Mesenchymal stem cell (in vitro differentiated cells and primary cell): ENCODE data around the gene OMD. TPM values are rescaled to one million over a fixed set of nuclear protein-coding genes. Genes with fewer than 3 reads are reported as not detected.

Experiments
- DNase-seq: peaks from one replicate; pipeline ENCODE4 v3.0.0-alpha.2; 2013
- H2AFZ ChIP-seq: one replicate; pipeline ENCODE4 v1.6.1; 2013; ENCODE audit warnings: low read depth, mild to moderate bottlenecking, control low read depth, inconsistent platforms, low read length, moderate library complexity
- H2AK5ac ChIP-seq: 2 replicates; pipeline ENCODE4 v1.6.1; 2013; ENCODE audit warnings: low read length, moderate library complexity, mild to moderate bottlenecking, inconsistent platforms; ENCODE audit not compliant: severe bottlenecking
- H2BK120ac ChIP-seq: one replicate; pipeline ENCODE4 v1.6.1; 2013; ENCODE audit warnings: low read depth, mild to moderate bottlenecking, inconsistent platforms, low read length, moderate library complexity
- H2BK12ac ChIP-seq, 2 experiments: one replicate each; pipeline ENCODE4 v1.6.1; 2013; ENCODE audit warnings: inconsistent platforms in 2 of 2, low read length in 2 of 2, mild to moderate bottlenecking in 2 of 2, moderate library complexity in 2 of 2, control low read depth in 1 of 2
- H2BK15ac ChIP-seq: one replicate; pipeline ENCODE4 v1.6.1; 2013; ENCODE audit warnings: mild to moderate bottlenecking, low read depth, inconsistent platforms; ENCODE audit not compliant: poor library complexity, severe bottlenecking
- H2BK5ac ChIP-seq: 2 replicates; pipeline ENCODE4 v1.6.1; 2013; ENCODE audit warnings: low read depth, mild to moderate bottlenecking, low read length, control low read depth, inconsistent platforms; ENCODE audit not compliant: poor library complexity, severe bottlenecking
- H3K14ac ChIP-seq, 2 experiments: one replicate each; pipeline ENCODE4 v1.6.1; 2013; ENCODE audit warnings: inconsistent platforms in 2 of 2, low read length in 2 of 2, control low read depth in 1 of 2, mild to moderate bottlenecking in 1 of 2, moderate library complexity in 1 of 2
- H3K18ac ChIP-seq, 2 experiments: one replicate each; pipeline ENCODE4 v1.6.1; 2013; ENCODE audit warnings: inconsistent platforms in 2 of 2, low read length in 2 of 2, control low read depth in 1 of 2, low read depth in 1 of 2, mild to moderate bottlenecking in 1 of 2
- H3K23ac ChIP-seq, 2 experiments: one replicate each; pipeline ENCODE4 v1.6.1; 2013; ENCODE audit warnings: inconsistent platforms in 2 of 2, low read length in 2 of 2, mild to moderate bottlenecking in 2 of 2, moderate library complexity in 2 of 2, control low read depth in 1 of 2
- H3K27ac ChIP-seq: 2 replicates; pipeline ENCODE4 v1.5.1; 2013; ENCODE audit warnings: mild to moderate bottlenecking, moderate library complexity, low read length, control low read depth, inconsistent platforms; ENCODE audit not compliant: poor library complexity, severe bottlenecking
- H3K27me3 ChIP-seq, 2 experiments: 2 replicates each; pipeline versions ENCODE4 v1.6.1 to v1.7.0; 2013; ENCODE audit warnings: low read length in 2 of 2, mild to moderate bottlenecking in 2 of 2, moderate library complexity in 2 of 2, control low read depth in 1 of 2, inconsistent platforms in 1 of 2; ENCODE audit not compliant: control insufficient read depth in 1 of 2, insufficient read depth in 1 of 2
- H3K36me3 ChIP-seq, 2 experiments: 2 replicates each; pipeline versions ENCODE4 v1.6.1 to v1.7.0; 2013; ENCODE audit warnings: low read length in 2 of 2, control low read depth in 1 of 2, inconsistent platforms in 1 of 2, low read depth in 1 of 2, mild to moderate bottlenecking in 1 of 2; ENCODE audit not compliant: insufficient read depth in 2 of 2, control insufficient read depth in 1 of 2
- H3K4ac ChIP-seq, 2 experiments: one replicate each; pipeline ENCODE4 v1.6.1; 2013; ENCODE audit warnings: inconsistent platforms in 2 of 2, low read length in 2 of 2, mild to moderate bottlenecking in 2 of 2, moderate library complexity in 2 of 2, control low read depth in 1 of 2, low read depth in 1 of 2
- H3K4me1 ChIP-seq: 2 replicates; pipeline ENCODE4 v1.6.1; 2013; ENCODE audit warnings: low read depth, low read length, control low read depth; ENCODE audit not compliant: control insufficient read depth, insufficient read depth
- H3K4me2 ChIP-seq: 2 replicates; pipeline ENCODE4 v1.6.1; 2013; ENCODE audit warnings: low read length, mild to moderate bottlenecking, inconsistent platforms; ENCODE audit not compliant: poor library complexity, severe bottlenecking
- H3K4me3 ChIP-seq, 2 experiments: 2 replicates each; pipeline versions ENCODE4 v1.5.1 to v1.7.0; 2013; ENCODE audit warnings: low read length in 2 of 2, mild to moderate bottlenecking in 2 of 2, control low read depth in 1 of 2, low read depth in 1 of 2; ENCODE audit not compliant: insufficient read depth in 1 of 2
- H3K79me1 ChIP-seq: replicated peaks from 2 replicates; pipeline ENCODE4 v1.6.1; 2013; ENCODE audit warnings: mild to moderate bottlenecking, control low read depth, low read length, inconsistent platforms; ENCODE audit not compliant: poor library complexity, severe bottlenecking
- H3K9ac ChIP-seq: 2 replicates; pipeline ENCODE4 v1.7.0; 2013; ENCODE audit warnings: mild to moderate bottlenecking, low read length, moderate library complexity
- H3K9me3 ChIP-seq: 2 replicates; pipeline ENCODE4 v1.7.0; 2013; ENCODE audit warnings: mild to moderate bottlenecking, low read length; ENCODE audit not compliant: control insufficient read depth
- H4K8ac ChIP-seq: one replicate; pipeline ENCODE4 v1.6.1; 2013; ENCODE audit warnings: inconsistent platforms, mild to moderate bottlenecking, low read length, moderate library complexity
- H4K91ac ChIP-seq: one replicate; pipeline ENCODE4 v1.6.1; 2013; ENCODE audit warnings: mild to moderate bottlenecking, low read length, inconsistent platforms
- WGBS: methylation state at CpG from one replicate; pipeline ENCODE4 v1.1.7; 2013; ENCODE audit warnings: mixed read lengths; 5-methylcytosine and 5-hydroxymethylcytosine counted together
- polyA plus RNA-seq, 2 experiments: library from polyadenylated mRNA; stranded (reverse); fragments of 200-250 nt; gene quantifications; one replicate each; pipeline ENCODE4 v1.2.3, GENCODE V29; 2013

The OMD gene
- not detected for polyA plus RNA-seq (2013, experiment 1 of 2)
- polyA plus RNA-seq (2013, experiment 2 of 2), result not detected

GRCh38 chr9:92424340-92424739 lies at the start of gene OMD:
Gene OMD, minus strand, starts transcription at chr9:92424471. Its CDS starts 6,913 bp downstream, at chr9:92417558.
- Histone ChIP-seq H2BK120ac (no peak within 1 kb of the TSS), H3K23ac (no peak within 1 kb of the TSS), H3K4ac (no peak within 1 kb of the TSS), H3K27me3 (no peaks in the 10 kb centered on the region), H3K4me2 (no peak within 1 kb of the TSS), H3K4me3 (peak within 1 kb of the TSS in 1 of 2 experiments; percentile 38), H3K14ac (no peak within 1 kb of the TSS), H2AFZ (no peak within 1 kb of the TSS), H3K36me3 (no peaks in the 10 kb centered on the region), H3K4me1 (no peaks in the 10 kb centered on the region), H3K18ac (no peak within 1 kb of the TSS), H2AK5ac (no peak within 1 kb of the TSS), H2BK15ac (no peak within 1 kb of the TSS), H2BK5ac (no peak within 1 kb of the TSS), H2BK12ac (no peak within 1 kb of the TSS), H4K8ac (no peak within 1 kb of the TSS), H3K79me1 (no peaks in the 10 kb centered on the region), H3K9me3 (no peaks in the 10 kb centered on the region), H4K91ac (no peak within 1 kb of the TSS), H3K27ac (no peak within 1 kb of the TSS), H3K9ac (peak within 1 kb of the TSS; percentile 79)
- no CpG with 5 or more reads among the region's 1 CpG for WGBS
- DNase-seq, result no peak

DNA sequence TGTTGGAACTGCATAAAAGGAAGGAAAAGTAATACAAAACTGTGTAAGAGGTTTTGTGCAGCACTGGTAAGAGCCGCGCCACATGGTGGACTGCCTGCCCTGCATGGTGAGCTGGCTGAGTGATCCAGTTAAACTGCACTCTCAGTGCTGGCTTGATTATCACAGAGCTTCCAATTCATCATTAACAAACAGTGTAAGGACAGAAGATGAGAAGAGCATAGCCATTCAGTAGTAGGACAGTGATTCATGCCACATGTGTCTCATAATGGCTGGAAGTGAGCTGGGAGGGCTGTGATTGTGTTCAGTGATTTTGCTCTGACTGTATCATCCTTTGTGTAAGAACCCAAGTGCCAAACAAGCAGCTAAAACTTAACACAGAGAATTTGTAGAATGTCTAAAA lies 43.9 kb upstream of the OMD start:
- Histone ChIP-seq H2BK12ac (no peak overlapping the region), H3K4ac (no peak overlapping the region), H2BK120ac (no peak overlapping the region), H4K91ac (no peak overlapping the region), H3K9ac (peak overlapping the region; percentile 28), H3K4me2 (no peak overlapping the region), H2BK5ac (no peak overlapping the region), H3K4me1 (peaks cover 1% of the 10 kb centered on the region), H3K79me1 (no peaks in the 10 kb centered on the region), H3K9me3 (no peaks in the 10 kb centered on the region), H2AK5ac (no peak overlapping the region), H3K14ac (no peak overlapping the region), H4K8ac (no peak overlapping the region), H3K4me3 (no peak overlapping the region), H2AFZ (no peak overlapping the region), H3K36me3 (no peaks in the 10 kb centered on the region), H3K18ac (no peak overlapping the region), H3K23ac (no peak overlapping the region), H2BK15ac (no peak overlapping the region), H3K27ac (no peak overlapping the region), H3K27me3 (no peaks in the 10 kb centered on the region)
- WGBS, result 100% methylated on average over 2 of the region's 2 CpGs
- peak; percentile 39 for DNase-seq

DNA sequence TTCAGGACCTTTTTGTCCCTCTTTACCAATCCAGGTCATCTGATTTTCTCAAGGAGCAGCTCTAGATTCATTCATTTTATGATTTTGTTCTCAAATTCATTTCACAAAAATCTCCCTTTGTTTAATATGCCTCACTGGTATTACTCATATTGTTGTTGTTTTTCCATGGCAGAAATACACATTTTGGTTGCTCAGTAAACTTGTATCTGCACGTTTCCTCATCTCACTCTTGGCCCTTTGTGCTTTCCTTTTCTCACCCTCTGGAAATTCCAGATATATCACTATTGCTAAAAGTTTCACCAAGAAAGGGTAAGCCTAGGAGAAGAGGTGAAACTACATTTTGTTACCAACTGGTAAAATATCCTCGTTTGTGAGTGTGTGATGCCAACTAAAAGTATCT lies 43.2 kb upstream of the OMD start:
- H3K9me3 ChIP-seq, result no peaks in the 10 kb centered on the region
- H2BK5ac ChIP-seq, result no peak overlapping the region
- no peak overlapping the region for H3K4ac ChIP-seq
- H3K4me3 ChIP-seq, result no peak overlapping the region
- no peak overlapping the region for H3K14ac ChIP-seq
- H3K4me1 ChIP-seq, result peaks cover 1% of the 10 kb centered on the region
- no peak overlapping the region for H2BK120ac ChIP-seq
- no peak overlapping the region for H3K23ac ChIP-seq
- H2AFZ ChIP-seq, result no peak overlapping the region
- H3K36me3 ChIP-seq, result no peaks in the 10 kb centered on the region
- no peaks in the 10 kb centered on the region for H3K27me3 ChIP-seq
- no peak overlapping the region for H4K91ac ChIP-seq
- DNase-seq, result no peak
- H4K8ac ChIP-seq, result no peak overlapping the region
- no peak overlapping the region for H3K18ac ChIP-seq
- no peaks in the 10 kb centered on the region for H3K79me1 ChIP-seq
- no peak overlapping the region for H3K9ac ChIP-seq
- H3K27ac ChIP-seq, result no peak overlapping the region
- no peak overlapping the region for H2BK15ac ChIP-seq
- H2BK12ac ChIP-seq, result no peak overlapping the region
- no peak overlapping the region for H3K4me2 ChIP-seq
- H2AK5ac ChIP-seq, result no peak overlapping the region
- 91% methylated on average over 2 of the region's 2 CpGs for WGBS

- Histone ChIP-seq H3K9ac (no peak overlapping the region), H4K91ac (no peak overlapping the region)
- 76% methylated on average over 1 of the region's 1 CpG for WGBS
These were observed 42.8 kb upstream of the OMD start for GRCh38 chr9:92467041-92467440.

More at GRCh38 chr9:92467041-92467440, 42.8 kb upstream of the OMD start:
- Histone ChIP-seq H2BK12ac (no peak overlapping the region), H3K27me3 (no peaks in the 10 kb centered on the region), H2BK15ac (no peak overlapping the region), H2AK5ac (no peak overlapping the region), H4K8ac (no peak overlapping the region), H3K79me1 (no peaks in the 10 kb centered on the region), H3K4ac (no peak overlapping the region), H2AFZ (no peak overlapping the region), H2BK120ac (no peak overlapping the region), H3K23ac (no peak overlapping the region), H3K9me3 (no peaks in the 10 kb centered on the region), H3K4me2 (no peak overlapping the region), H3K36me3 (no peaks in the 10 kb centered on the region), H3K14ac (no peak overlapping the region), H3K4me1 (peaks cover 1% of the 10 kb centered on the region), H3K4me3 (no peak overlapping the region), H3K18ac (no peak overlapping the region), H3K27ac (no peak overlapping the region), H2BK5ac (no peak overlapping the region)
- no peak for DNase-seq
